Endothelial cell of umbilical vein (primary cell): ENCODE data around the gene ANKS1A. TPM values are rescaled to one million over a fixed set of nuclear protein-coding genes. Genes with fewer than 3 reads are reported as not detected.

Source experiments
- BruUV-seq: library from RNA; stranded (reverse); fragments of 400-500 nt; replicated peaks from 2 replicates; lab custom pipeline; 2021; lab: Mats Ljungman, UMichigan
- CTCF ChIA-PET: fragments of 300-600, 350-600 bp; sonication (Branson Sonifier 250); formaldehyde crosslinking; loops from one replicate; lab custom pipeline; 2021; ENCODE audit warnings: antibody characterized with exemption, inconsistent platforms; lab: Charles Lee
- POLR2A ChIA-PET: fragments of 300-600, 350-600 bp; sonication (Branson Sonifier 250); formaldehyde crosslinking; loops from one replicate; lab custom pipeline; 2021; ENCODE audit warnings: antibody characterized with exemption, inconsistent platforms; lab: Charles Lee
- DNase-seq: peaks from one replicate; pipeline ENCODE4 v3.0.0-alpha.2; 2011; ENCODE audit warnings: low read depth, low spot score
- FAIRE-seq: peaks from 2 replicates; lab custom pipeline; 2011; peaks lifted over from hg19 to GRCh38; lab: Jason Lieb, UNC
- H2AFZ ChIP-seq: 2 replicates; pipeline ENCODE4 v1.6.0; 2012; ENCODE audit warnings: low read depth, low read length, control low read depth, inconsistent platforms
- H3K27ac ChIP-seq: 2 replicates; pipeline ENCODE4 v1.5.1; 2011; ENCODE audit warnings: low read depth, mild to moderate bottlenecking, control low read depth, low read length, moderate library complexity; ENCODE audit not compliant: insufficient read depth
- H3K27me3 ChIP-seq, 2 experiments: 2 replicates each; pipeline versions ENCODE4 v1.6.0 to v1.6.1; 2011; ENCODE audit warnings: low read length in 2 of 2, mixed read lengths in 1 of 2; ENCODE audit not compliant: control insufficient read depth in 2 of 2, insufficient read depth in 2 of 2
- H3K36me3 ChIP-seq, 2 experiments: 2 replicates in 1 of 2; 3 replicates in 1 of 2; pipeline ENCODE4 v1.5.1; 2011; ENCODE audit warnings: low read length in 2 of 2, mild to moderate bottlenecking in 1 of 2, moderate library complexity in 1 of 2; ENCODE audit not compliant: control insufficient read depth in 2 of 2, insufficient read depth in 2 of 2; ENCODE audit errors: extremely low read depth in 1 of 2
- H3K4me1 ChIP-seq: 3 replicates; pipeline ENCODE4 v1.5.1; 2011; ENCODE audit warnings: mild to moderate bottlenecking, low read length; ENCODE audit not compliant: control insufficient read depth, insufficient read depth; ENCODE audit errors: extremely low read depth
- H3K4me2 ChIP-seq: 2 replicates; pipeline ENCODE4 v1.6.1; 2011; ENCODE audit warnings: low read length, control low read depth, mixed read lengths; ENCODE audit not compliant: insufficient read depth
- H3K4me3 ChIP-seq, 3 experiments: fragments of 200-600 bp in 1 of 3; sonication (generic), shearing (Covaris generic) in 1 of 3; replicated peaks in 1 of 3; 2 replicates each; pipeline ENCODE4 v1.5.1; 2011 to 2016; ENCODE audit warnings: control low read depth in 3 of 3, low read length in 3 of 3, mild to moderate bottlenecking in 2 of 3, inconsistent platforms in 1 of 3, low read depth in 1 of 3, moderate library complexity in 1 of 3; ENCODE audit not compliant: insufficient read depth in 1 of 3
- H3K79me2 ChIP-seq: 2 replicates; pipeline ENCODE4 v1.6.0; 2012; ENCODE audit warnings: low read length, inconsistent platforms; ENCODE audit not compliant: control insufficient read depth, insufficient read depth
- H3K9ac ChIP-seq: replicated peaks from 2 replicates; pipeline ENCODE3; 2011; ENCODE audit warnings: low read length, control low read depth; ENCODE audit not compliant: insufficient read depth; ENCODE audit errors: extremely low read depth
- H3K9me1 ChIP-seq: replicated peaks from 3 replicates; pipeline ENCODE4 v1.6.0; 2011; ENCODE audit warnings: mild to moderate bottlenecking, low read length; ENCODE audit not compliant: control insufficient read depth, insufficient read depth; ENCODE audit errors: extremely low read depth
- H3K9me3 ChIP-seq: replicated peaks from 2 replicates; pipeline ENCODE4 v1.5.1; 2012; ENCODE audit warnings: low read length, inconsistent platforms; ENCODE audit not compliant: control insufficient read depth, insufficient read depth
- H4K20me1 ChIP-seq: replicated peaks from 2 replicates; pipeline ENCODE3; 2011; ENCODE audit warnings: mild to moderate bottlenecking, low read length; ENCODE audit not compliant: control insufficient read depth, insufficient read depth; ENCODE audit errors: extremely low read depth
- EZH2 ChIP-seq: IDR thresholded peaks from 2 replicates; pipeline ENCODE4 v1.6.1; 2012; ENCODE audit warnings: borderline replicate concordance, low read depth, mild to moderate bottlenecking, moderate library complexity, low read length, inconsistent platforms; ENCODE audit not compliant: severe bottlenecking
- FOS ChIP-seq: IDR thresholded peaks from 2 replicates; pipeline ENCODE4 v1.6.1; 2011; ENCODE audit warnings: mild to moderate bottlenecking, low read length, moderate library complexity, borderline replicate concordance; ENCODE audit not compliant: insufficient read depth
- GATA2 ChIP-seq: IDR thresholded peaks from 2 replicates; pipeline ENCODE4 v1.7.0; 2011; ENCODE audit warnings: low read depth, mild to moderate bottlenecking, moderate library complexity, mixed read lengths, low read length; ENCODE audit not compliant: insufficient read length, insufficient read depth
- JUN ChIP-seq: IDR thresholded peaks from 2 replicates; pipeline ENCODE4 v1.6.1; 2011; ENCODE audit warnings: borderline replicate concordance, low read depth; ENCODE audit not compliant: insufficient read length, insufficient read depth
- MAX ChIP-seq: IDR thresholded peaks from 2 replicates; pipeline ENCODE4 v1.6.1; 2011; ENCODE audit not compliant: insufficient read depth, insufficient read length
- MYC ChIP-seq: IDR thresholded peaks from one replicate; pipeline ENCODE4 v1.6.1; 2011; ENCODE audit warnings: mild to moderate bottlenecking, low read depth, low read length
- POLR2A ChIP-seq: IDR thresholded peaks from 2 replicates; pipeline ENCODE4 v1.6.1; 2012; ENCODE audit warnings: low read depth, mild to moderate bottlenecking, control low read depth, low read length
- POLR2AphosphoS5 ChIP-seq: IDR thresholded peaks from 2 replicates; pipeline ENCODE4 v1.6.1; 2012; ENCODE audit warnings: low read depth, mild to moderate bottlenecking, control low read depth, low read length, moderate library complexity; ENCODE audit not compliant: insufficient read depth
- dilution Hi-C: fragments of 300-500 bp; cut with MboI; formaldehyde crosslinking; loops from one replicate; pipeline ENCODE4 v1.15.0; 2019; ENCODE audit warnings: low sequenced_read_pairs; ENCODE audit not compliant: extremely low pct_ligation_motif_present
- intact Hi-C: fragments of 100-400 bp; cut with micrococcal nuclease; formaldehyde crosslinking; loops from one replicate; pipeline ENCODE4 v1.10.0; 2022
- polyA plus RNA-seq, 4 experiments: library from polyadenylated mRNA; depleted of rRNA in 3 of 4; stranded (reverse) in 3 of 4; unstranded in 1 of 4; fragments of >200 nt; gene quantifications; 2 replicates each; pipeline versions ENCODE4 v1.2.1 to v1.2.3, GENCODE V29; 2011 to 2012; ENCODE audit warnings: missing spikeins in 1 of 4
- total RNA-seq: library from RNA; stranded (reverse); gene quantifications from 2 replicates; pipeline ENCODE4 v1.2.3, GENCODE V29; 2021
- TF ChIP-seq, protein P1 (sequence below), 2 donors: IDR thresholded peaks; 1 replicate in 1 of 2; 2 replicates in 1 of 2; pipeline ENCODE4 v1.5.1; 2011; ENCODE audit warnings: low read length in 2 of 2, mild to moderate bottlenecking in 2 of 2, moderate library complexity in 2 of 2, control low read depth in 1 of 2, inconsistent platforms in 1 of 2, low read depth in 1 of 2; ENCODE audit not compliant: insufficient read depth in 1 of 2; ENCODE audit errors: extremely low read depth in 1 of 2

ANKS1A gene
- total and polyA plus RNA-seq, 2 donors (not counting 3 experiments of a cell fraction or from before 2014, with no cell fraction given): 8.9 to 26.1 TPM

- ChIA-PET CTCF (interaction anchor here (1.9 kb wide), 1 partner anchor 273 kb away, joined by 4 read pairs; no protein-coding TSS in a partner anchor), POLR2A (no interaction called here)
- Histone ChIP-seq H3K27me3 (no peaks in the 10 kb centered on the region), H3K36me3 (peaks cover 0 to 14% of the 10 kb centered on the region in 2 experiments), H3K9me3 (no peaks in the 10 kb centered on the region), H3K4me1 (peaks cover 22% of the 10 kb centered on the region), H3K4me3 (no peak overlapping the region), H3K9me1 (no peaks in the 10 kb centered on the region), H3K9ac (no peak overlapping the region), H3K79me2 (no peaks in the 10 kb centered on the region), H4K20me1 (no peaks in the 10 kb centered on the region), H3K4me2 (no peak overlapping the region), H3K27ac (no peak overlapping the region), H2AFZ (no peak overlapping the region)
- intact Hi-C loops (loop anchor here (10.0 kb wide), 1 partner anchor 278 kb away; the partner anchor contains the start of gene TCP11), dilution Hi-C loops (no loop called here)
- FAIRE-seq (no peak), DNase-seq (no peak)
- no TSS peak for BruUV-seq
- TF ChIP-seq EZH2: no peak
- TF ChIP-seq MYC: no peak
- TF ChIP-seq FOS: no peak
- no peak for TF ChIP-seq MAX
- TF ChIP-seq POLR2A: no peak
- TF ChIP-seq POLR2AphosphoS5: no peak
- TF ChIP-seq GATA2: no peak
- no peak for TF ChIP-seq JUN
- TF ChIP-seq, protein P1, sequence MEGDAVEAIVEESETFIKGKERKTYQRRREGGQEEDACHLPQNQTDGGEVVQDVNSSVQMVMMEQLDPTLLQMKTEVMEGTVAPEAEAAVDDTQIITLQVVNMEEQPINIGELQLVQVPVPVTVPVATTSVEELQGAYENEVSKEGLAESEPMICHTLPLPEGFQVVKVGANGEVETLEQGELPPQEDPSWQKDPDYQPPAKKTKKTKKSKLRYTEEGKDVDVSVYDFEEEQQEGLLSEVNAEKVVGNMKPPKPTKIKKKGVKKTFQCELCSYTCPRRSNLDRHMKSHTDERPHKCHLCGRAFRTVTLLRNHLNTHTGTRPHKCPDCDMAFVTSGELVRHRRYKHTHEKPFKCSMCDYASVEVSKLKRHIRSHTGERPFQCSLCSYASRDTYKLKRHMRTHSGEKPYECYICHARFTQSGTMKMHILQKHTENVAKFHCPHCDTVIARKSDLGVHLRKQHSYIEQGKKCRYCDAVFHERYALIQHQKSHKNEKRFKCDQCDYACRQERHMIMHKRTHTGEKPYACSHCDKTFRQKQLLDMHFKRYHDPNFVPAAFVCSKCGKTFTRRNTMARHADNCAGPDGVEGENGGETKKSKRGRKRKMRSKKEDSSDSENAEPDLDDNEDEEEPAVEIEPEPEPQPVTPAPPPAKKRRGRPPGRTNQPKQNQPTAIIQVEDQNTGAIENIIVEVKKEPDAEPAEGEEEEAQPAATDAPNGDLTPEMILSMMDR (IDR thresholded peaks at IDR 0.05; ENCODE audit: extremely low read depth in 1 of 2, insufficient read depth in 1 of 2, low read depth in 1 of 2, low read length in 2 of 2): no peak
Measured at GRCh38 chr6:34866509-34866908, 22.5 kb upstream of the ANKS1A start.
